ENCODE measurements around the gene EDARADD.

The EDARADD gene

GRCh38 chr1:236516929-236517704, 123.0 kb downstream of the EDARADD start:
- no peak for DNase-seq

DNA sequence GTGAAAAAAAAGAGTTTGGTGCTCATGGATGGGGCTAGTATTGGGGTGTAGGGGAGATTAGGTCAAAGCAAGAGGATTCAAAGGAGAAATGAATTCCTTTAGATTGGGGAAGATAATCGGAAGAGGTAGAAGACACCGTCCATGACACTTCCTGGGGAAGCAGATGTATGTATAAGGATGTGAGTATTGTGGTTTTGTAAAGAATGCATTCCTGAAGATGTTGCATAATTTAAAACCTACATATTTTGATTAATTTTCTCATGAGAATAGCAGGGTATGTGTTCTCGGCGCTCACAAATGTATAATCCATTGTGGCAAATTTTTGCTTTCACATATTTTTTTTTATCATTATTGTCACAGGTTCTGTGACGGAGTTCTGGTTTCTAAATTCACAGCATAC, 124.2 kb downstream of the EDARADD start:
- DNase-seq = no peak

DNA sequence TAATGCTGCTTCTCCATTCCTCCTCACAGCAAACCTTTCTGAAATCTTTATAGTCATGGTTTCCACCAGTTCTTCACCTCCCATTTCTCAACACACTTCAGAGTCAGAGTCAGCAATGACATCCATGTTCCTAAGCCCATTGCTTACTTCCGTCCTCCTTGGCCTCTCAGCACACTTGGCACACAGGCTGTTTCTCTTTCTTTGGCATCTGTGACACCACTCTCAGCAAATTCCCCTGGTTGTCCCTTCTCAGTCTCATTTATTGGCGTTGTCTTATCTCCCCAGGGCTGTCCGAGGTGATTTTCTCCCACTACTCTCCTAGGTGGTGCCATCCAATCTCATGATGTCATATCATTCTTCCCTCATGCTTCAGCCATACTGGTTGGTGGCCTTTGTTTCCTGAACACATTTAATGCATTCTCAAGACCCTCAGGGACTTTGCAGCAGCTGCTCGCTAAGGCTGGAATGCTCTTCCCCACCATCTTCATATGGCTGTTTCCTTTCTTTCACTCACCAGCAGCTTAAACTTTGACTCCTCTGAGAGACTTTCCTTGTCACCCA, 126.4 kb downstream of the EDARADD start:
- DNase-seq = no peak

DNA sequence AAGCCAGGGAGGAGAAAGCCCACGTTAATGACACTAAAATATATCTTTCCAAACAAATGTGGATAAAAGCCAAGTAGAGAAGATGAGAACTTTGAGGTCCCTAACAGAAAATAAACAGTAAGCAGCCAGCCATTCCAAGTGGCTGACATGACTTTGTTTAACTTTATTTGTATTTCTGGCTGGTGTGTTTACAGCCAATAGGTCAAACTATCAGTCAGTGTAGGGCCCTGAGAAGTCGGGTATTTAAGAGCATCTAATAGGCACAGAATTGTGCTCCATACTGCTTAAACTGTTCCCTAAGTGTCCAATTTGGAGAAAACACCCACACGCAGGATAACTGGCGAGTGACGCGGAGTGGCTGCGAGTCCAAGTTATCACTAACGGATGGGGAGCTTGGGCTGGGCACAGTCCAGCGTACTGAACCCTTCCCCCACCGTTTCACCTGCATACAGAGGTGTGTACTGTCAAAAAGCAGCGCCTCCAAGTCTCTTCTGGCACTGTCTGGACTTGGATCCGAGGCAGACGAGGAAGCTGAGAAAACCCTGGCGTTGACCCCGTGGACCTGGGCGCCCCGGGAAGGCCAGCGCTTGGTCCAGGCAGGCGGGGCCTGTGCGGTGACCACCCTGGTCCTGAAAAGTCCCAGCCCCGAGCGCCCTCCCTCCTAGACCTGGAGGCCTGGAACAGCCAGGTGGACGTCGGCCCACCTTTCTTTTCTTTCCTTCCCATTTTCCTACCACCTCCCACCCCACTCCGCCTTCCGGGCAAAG, 129.0 kb downstream of the EDARADD start:
- DNase-seq = peak in 4 of 14 donors; percentile 56 to 67 (median 66)

DNA sequence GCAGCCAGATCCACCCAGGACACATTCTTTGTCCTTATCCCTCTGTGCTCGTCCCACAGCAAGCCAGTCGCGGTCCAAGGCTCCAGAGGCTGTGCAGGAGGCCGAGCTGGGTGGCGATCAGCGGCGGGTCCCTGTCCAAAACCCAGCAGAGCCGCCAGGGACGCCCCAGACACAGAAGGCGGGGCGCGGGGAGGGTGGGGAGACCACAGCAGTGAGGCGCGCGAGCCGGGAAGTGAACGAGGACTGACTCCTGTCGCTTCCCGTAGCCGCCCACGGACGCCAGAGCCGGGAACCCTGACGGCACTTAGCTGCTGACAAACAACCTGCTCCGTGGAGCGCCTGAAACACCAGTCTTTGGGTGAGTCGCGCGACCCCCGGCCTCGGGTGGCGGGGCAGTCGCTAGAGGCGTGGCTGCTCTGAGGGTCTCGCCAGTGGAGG, 129.6 kb downstream of the EDARADD start, which contains the start of gene LGALS8:
Gene LGALS8 (plus strand): TSS at position 279 of the 438 bp plus-strand sequence. CDS start 2,089 bp downstream, outside the sequence.
- peak; percentile 48 to 87 (median 70) for DNase-seq

DNA sequence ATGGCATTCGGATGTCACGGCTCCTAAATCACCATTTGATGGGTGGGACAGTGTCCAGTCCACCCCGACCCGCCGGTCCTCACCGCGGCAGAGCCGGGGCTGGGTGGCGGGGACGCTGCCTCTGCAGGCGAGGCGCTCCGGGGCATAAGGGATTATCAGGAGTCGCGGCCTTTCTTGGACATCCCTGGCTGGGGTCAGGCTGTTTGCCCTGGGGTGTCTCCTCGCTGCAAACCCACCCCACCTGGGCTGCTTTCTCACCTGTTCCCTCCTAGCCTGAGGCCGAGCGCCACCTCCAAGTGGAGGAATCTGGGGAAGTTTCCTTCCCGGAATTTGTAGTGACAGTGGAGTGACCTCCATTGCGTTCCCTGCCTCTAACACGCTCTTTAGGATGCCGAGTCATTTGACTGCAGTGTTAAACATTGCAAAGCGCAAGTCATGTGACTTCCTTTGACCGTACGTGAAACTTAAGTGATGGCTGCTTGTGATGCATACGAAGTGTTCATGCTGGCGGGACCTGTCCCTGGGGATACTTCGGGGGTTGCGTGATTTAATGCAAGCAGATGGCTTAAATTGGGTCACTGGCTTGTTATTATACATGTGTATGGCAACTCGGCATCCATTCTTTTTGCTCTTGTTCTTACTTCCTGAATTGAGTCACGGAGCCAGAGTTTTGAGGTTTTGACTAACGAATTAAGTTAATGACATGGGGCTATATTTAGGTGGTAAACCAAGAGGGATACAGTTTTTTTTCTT, 130.2 kb downstream of the EDARADD start:
- DNase-seq = peak in 12 of 14 donors; percentile 16 to 74 (median 56)

GRCh38 chr1:236524895-236525184, 130.8 kb downstream of the EDARADD start:
- DNase-seq = no peak

- no peak for DNase-seq
These were observed 132.0 kb downstream of the EDARADD start for GRCh38 chr1:236526079-236526478.

DNA sequence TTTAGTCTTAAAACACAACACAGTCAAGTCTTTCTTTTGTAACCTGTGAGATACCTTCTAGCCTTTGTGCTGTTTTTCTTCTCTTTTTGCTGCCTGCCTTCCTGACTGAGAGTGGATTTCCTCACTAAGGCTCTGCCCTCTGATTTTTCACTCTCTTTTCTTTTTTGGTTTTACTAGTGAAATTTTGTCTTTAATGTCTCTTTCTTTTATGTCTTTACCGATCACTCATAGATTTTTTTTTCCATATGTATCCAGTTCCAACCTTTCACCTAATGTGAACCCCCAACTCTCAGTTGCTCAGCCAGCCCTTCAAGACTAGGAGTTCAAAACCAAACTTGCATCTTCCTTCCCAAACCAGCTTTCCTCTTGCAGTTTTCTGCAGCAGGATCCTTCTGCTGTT, 136.2 kb downstream of the EDARADD start:
- no peak for DNase-seq

DNA sequence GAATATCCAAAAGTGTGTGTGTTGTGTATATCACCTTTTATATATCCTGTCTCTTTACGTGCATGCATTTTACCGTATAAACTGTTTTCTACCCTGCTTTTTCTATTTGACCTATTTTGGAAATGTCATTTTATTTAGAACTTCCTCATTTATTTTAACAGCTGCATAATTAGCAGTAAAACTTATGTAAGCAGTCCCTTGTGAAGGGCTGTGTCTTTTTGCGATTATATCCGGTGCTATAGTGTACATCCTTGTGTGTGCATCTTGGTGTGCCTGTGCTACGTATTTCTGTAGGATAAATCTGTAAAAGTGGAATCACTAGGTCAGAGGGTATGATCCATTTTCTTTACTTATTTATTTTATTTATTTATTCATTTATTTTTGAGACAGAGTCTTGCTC, 136.9 kb downstream of the EDARADD start:
- no peak for DNase-seq

DNA sequence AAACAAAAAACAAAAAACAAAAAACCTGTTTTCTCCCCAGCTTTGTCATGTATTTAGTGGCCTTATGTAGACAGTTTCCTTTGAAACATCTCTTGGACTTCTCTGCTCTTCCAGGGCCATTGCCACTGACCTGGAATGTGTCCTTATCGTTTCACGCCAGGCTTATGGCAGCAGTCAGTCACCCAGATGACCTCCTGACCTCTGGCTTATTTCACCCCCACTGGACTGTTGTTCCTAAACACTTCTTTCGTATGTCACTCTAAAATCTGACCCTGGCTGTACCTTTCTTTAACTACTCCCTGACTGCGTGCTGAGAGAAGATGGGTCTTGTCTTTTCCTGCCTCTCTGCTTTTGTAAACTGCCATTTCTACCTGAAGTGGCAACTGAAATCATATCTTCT, 138.8 kb downstream of the EDARADD start:
- no peak for DNase-seq

DNA sequence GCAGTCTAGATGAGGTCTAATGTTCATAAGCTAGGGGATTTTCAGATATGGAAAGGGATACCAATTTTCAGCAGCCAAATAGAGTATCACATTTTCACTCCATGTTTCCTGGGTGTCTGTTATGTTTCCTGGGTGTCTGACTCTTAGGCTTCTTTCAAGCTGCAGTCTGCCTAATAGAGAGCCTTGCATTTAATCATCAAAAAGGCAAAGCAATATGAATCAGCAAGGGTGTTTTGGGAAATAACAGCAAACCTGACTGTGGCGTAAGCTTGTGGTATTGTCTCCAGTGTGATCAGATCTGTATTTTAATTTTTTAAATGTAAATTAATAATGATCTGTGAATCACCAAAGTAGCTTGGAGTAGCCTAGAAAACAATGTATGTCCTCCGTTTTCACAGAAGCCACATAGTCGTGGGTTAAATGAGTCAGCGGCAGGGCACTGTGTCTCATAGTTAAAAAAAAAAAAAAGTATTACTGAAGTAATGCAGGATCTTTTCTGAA, 140.1 kb downstream of the EDARADD start:
- DNase-seq = no peak

Measured in C1 segment of cervical spinal cord (tissue), 14 donors.